GM18873 (cell line): ENCODE results near the gene PAQR6.

Experiments
- ATAC-seq: cut with Tn5 transposase; IDR thresholded peaks from one replicate; pipeline ENCODE4 v1.9.1; 2021; ENCODE audit warnings: mild to moderate bottlenecking, moderate library complexity, moderate number of reproducible peaks; ENCODE audit not compliant: unreplicated experiment, low FRiP score

Gene PAQR6

DNA sequence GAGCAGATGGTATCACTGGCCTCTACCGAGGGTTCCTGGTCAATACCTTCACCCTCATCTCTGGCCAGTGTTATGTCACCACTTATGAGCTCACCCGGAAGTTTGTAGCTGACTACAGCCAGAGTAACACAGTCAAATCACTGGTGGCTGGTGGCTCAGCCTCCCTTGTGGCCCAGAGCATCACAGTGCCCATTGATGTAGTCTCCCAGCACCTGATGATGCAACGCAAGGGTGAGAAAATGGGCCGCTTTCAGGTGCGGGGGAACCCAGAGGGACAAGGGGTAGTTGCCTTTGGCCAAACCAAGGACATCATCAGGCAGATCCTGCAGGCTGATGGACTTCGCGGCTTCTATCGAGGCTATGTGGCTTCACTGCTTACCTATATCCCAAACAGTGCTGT, 47.8 kb downstream of the PAQR6 start:
- ATAC-seq = no peak

DNA sequence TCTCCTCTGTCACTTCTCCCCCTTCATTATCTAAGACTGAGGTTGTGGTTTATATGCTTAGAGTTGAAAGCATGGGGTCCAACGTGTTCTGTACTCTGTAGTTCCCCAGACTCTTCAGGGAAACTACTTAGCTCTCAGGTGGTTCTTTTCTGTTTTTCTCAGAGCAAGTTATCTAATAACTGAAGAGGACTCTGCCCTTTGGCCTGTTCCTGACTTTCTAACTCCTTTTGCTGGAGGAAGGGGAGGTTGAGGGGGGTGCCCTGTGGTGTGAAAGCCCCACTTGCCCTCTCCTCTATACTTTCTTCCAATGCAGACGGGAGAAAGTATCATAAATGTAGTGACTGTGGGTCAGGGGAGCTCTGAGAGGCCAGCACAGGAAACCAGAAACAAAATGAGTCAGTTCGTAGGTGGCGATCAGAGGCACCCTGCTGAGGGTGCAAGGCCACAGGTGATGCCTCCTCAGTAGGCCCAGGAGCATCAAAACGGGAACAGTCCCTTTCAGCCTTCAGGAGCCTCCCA, 49.0 kb downstream of the PAQR6 start:
- no peak for ATAC-seq

DNA sequence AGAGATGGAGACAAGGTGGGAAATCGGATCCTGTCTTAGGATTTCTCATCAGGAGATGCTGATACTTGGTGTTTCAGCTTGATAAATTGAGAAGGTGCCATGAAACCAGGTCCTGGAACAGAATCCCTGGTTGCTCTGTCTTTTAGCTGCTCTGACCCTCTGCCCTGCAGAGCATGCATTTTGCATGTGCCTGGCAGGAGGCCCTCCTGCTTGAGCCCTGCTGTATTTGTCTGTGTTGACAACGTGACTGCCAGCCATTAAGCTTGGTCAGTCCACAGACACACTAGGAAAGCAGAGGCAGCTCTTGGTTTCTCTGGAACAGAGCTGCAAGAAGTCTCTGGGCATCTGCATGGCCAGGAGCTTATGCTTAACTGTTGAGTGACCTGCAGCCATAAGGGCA, 51.4 kb downstream of the PAQR6 start:
- no peak for ATAC-seq

DNA sequence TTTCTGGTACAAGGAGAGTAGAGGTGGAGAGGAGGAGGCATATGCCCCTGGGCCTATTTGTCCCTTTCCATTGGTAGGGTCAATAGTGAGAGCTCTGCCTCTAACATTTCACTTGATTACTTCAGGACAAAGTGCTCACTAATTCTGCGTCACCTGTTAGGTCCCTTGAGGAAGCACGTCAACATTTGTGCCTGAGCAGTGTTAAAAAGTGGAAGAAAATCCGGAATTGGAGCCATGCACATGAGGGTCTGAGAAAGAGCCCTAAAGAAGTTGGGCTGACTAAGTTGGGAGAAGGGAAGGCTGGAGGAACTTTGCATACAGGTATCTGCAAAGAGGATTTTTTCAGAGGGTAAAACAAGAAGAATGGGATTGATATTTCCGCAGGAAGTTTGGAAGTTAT, 52.0 kb downstream of the PAQR6 start:
- ATAC-seq = no peak

DNA sequence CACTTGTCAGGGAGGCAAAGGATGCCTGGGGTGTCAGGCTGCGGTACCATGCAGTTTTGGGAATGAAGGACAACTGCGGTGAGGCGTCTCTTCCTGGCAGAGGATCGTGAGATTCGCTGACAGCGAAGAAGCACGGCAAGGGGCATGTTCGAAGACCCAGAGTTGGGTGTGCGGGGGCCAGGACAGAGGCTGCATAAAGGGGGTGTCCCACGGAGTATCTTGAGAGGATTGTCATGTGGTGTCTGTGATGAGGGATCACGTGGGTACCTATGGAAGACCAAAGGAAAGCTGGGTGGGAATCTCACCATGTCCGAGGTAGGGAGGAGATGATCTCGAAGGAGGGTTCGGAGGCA, 53.6 kb downstream of the PAQR6 start:
- no peak for ATAC-seq

DNA sequence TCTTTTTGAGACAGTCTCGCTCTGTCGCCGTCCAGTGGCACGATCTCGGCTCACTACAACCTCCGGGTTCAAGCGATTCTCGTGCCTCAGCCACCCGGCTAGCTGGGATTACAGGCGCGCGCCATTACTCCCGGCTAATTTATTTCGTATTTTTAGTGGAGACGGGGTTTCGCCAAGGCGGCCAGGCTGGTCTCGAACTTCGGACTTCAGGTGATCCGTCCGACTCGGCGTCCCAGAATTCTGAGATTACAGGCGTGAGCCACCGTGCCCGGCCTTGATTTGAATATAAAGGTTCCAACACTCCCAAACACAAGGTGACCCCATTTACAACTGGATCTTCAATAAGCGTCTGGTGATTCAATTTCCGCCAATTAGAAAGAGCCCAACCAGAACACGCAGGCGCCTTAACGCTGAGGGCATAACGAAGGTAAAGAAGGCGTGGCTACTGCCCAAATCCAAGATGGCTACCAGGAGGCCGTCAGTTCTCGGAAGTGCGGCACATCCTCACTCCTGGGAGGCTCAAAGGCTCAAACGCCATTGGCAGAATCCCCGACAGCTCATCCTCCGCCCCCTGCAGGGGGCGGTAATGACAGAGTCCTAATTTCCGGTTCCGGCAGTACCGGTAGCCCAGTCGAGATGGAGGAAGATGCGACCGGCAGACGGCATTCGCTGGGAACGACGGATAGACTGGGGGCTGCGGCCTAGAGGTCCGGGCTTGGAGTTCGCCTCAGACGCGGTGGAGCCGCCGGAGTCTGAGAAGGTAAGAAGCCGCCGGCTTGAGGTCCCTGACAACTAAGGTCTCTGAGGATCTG, 54.2 kb downstream of the PAQR6 start, which contains the start of gene SLC25A44:
SLC25A44 (plus strand) TSS at position 617 of the 812 bp plus-strand sequence. CDS start 5,744 bp downstream, outside the sequence.
- peak; percentile 89 for ATAC-seq
